ENCODE data around the gene AKAP8. TPM values are rescaled to one million over a fixed set of nuclear protein-coding genes. Genes with fewer than 3 reads are reported as not detected.
"Not testable (repeated sequence)": the region's sequence is repeated elsewhere in the genome, so short reads cannot be mapped to it uniquely, and the experiment has no call there.

The AKAP8 gene
- total RNA-seq, 2 donors from 2014 or later = 18.7 to 54.9 TPM

DNA sequence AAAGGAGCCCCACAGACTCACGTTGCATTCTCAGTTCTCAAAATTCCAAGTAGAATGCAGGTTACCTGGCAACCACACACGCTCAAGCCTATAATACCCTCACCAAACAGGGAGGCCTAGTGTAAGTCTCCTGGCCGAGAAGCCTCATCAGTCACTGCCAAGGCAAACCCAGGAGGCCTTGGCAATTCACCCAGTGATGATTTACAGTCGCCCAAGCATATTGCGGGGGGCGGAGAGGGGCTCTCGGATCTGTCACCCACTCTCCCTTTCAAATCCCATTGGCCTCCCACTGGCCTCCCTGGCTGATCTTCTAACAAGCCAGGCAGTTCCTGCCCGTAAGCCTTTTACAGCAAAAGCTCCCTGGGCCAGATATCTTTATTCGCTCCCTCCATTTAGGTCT, 38.1 kb upstream of the AKAP8 start:
- DNase-seq (ENCODE audit: low spot score) (no peak), ATAC-seq (ENCODE audit: insufficient number of reproducible peaks, low FRiP score, low read depth) (no peak)
- peak overlapping the region; percentile 79 to 86 for H3K27ac ChIP-seq
- no peaks in the 10 kb centered on the region for H3K27me3 ChIP-seq (replicated peaks; ENCODE audit: insufficient read depth)
- H3K4me3 ChIP-seq = peak overlapping the region; percentile 84
- TF ChIP-seq, protein P1, sequence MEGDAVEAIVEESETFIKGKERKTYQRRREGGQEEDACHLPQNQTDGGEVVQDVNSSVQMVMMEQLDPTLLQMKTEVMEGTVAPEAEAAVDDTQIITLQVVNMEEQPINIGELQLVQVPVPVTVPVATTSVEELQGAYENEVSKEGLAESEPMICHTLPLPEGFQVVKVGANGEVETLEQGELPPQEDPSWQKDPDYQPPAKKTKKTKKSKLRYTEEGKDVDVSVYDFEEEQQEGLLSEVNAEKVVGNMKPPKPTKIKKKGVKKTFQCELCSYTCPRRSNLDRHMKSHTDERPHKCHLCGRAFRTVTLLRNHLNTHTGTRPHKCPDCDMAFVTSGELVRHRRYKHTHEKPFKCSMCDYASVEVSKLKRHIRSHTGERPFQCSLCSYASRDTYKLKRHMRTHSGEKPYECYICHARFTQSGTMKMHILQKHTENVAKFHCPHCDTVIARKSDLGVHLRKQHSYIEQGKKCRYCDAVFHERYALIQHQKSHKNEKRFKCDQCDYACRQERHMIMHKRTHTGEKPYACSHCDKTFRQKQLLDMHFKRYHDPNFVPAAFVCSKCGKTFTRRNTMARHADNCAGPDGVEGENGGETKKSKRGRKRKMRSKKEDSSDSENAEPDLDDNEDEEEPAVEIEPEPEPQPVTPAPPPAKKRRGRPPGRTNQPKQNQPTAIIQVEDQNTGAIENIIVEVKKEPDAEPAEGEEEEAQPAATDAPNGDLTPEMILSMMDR (IDR thresholded peaks at IDR 0.05) = no peak
- peaks cover 25 to 65% of the 10 kb centered on the region in 2 donors for H3K4me1 ChIP-seq (ENCODE audit: control insufficient read depth in 1 of 2, low read depth in 2 of 2)
- no peaks in the 10 kb centered on the region for H3K9me3 ChIP-seq
- peaks cover 4% of the 10 kb centered on the region for H3K36me3 ChIP-seq

DNA sequence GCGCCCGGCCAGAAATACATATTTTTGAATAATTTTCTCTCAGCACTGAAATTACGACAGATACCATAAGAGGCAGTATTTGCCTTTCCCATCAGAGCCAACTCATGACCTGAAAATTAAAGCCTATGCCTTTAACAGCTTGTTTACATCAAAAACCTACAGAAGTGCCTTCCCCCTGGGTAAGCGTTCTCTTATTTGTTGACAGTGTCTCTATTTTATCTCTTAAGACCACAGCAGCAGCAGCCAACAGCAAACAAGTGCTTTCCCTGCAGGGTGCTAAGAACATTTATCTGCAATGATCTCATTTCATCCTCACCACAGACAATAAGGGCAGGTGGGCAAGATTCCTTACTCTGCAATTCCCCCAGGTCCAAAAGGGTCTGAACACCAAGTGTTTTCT, 33.2 kb upstream of the AKAP8 start:
- Histone ChIP-seq H3K4me3 (peak overlapping the region; percentile 27), H3K4me1 (ENCODE audit: control insufficient read depth in 1 of 2, low read depth in 2 of 2) (peaks cover 43 to 74% of the 10 kb centered on the region in 2 donors), H3K36me3 (peaks cover 9% of the 10 kb centered on the region), H3K9me3 (no peaks in the 10 kb centered on the region), H3K27ac (peak overlapping the region; percentile 25 to 45), H3K27me3 (replicated peaks; ENCODE audit: insufficient read depth) (no peaks in the 10 kb centered on the region)
- TF ChIP-seq, protein P1 (IDR thresholded peaks at IDR 0.05) = no peak
- no peak for ATAC-seq (ENCODE audit: insufficient number of reproducible peaks, low FRiP score, low read depth)
- DNase-seq (ENCODE audit: low spot score) = no peak

- H3K27me3 ChIP-seq (replicated peaks; ENCODE audit: insufficient read depth); H3K4me3 ChIP-seq; H3K36me3 ChIP-seq; H3K27ac ChIP-seq; H3K9me3 ChIP-seq; DNase-seq (ENCODE audit: low spot score); ATAC-seq (ENCODE audit: insufficient number of reproducible peaks, low FRiP score, low read depth): not testable (repeated sequence)
- H3K4me1 ChIP-seq (ENCODE audit: control insufficient read depth in 1 of 2, low read depth in 2 of 2) = peaks cover 34 to 66% of the 10 kb centered on the region in 2 donors
Observed at GRCh38 chr19:15411351-15411750, 31.8 kb upstream of the AKAP8 start.

GRCh38 chr19:15404780-15405211, 25.2 kb upstream of the AKAP8 start:
- H3K27me3 ChIP-seq (replicated peaks; ENCODE audit: insufficient read depth) = no peaks in the 10 kb centered on the region
- peaks cover 20 to 57% of the 10 kb centered on the region in 2 donors for H3K4me1 ChIP-seq (ENCODE audit: control insufficient read depth in 1 of 2, low read depth in 2 of 2)
- TF ChIP-seq, protein P1 (IDR thresholded peaks at IDR 0.05) = no peak
- no peak for DNase-seq (ENCODE audit: low spot score)
- ATAC-seq (ENCODE audit: insufficient number of reproducible peaks, low FRiP score, low read depth) = no peak
- H3K9me3 ChIP-seq = no peaks in the 10 kb centered on the region
- peak overlapping the region; percentile 4 for H3K4me3 ChIP-seq
- peak overlapping the region; percentile 75 to 78 for H3K27ac ChIP-seq
- peaks cover 27% of the 10 kb centered on the region for H3K36me3 ChIP-seq

DNA sequence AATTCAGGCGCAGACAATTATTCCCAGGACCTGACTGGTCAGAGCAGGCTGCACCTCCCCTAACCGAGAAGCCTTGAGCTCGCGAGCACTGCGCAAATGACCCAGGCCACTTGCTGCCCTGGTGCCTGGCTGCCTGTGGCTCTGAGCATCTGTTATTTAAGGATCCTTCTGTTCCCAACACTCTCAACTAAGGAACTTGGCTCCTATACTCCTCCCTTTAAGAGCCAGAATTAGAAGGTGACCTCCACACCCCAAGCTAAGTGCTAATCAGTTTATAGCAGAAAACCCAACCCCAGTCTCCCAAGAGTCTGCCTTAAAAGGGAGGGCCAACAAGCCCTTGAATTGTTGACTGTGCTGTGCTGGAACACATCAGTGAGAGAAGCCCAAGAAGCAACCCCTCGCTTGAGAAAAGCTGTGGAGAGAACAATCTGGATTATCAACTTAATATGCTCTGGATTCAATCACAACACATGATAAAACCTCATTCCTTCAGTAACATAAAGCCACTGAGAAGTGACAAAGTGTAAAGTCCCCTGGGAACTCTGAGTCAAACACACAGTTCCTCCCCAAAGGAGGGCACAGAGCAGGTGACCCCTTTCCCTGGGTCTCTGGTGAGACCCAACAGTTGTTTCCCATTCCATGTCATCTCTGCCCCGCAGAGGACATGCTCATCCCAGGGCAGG, 24.7 kb upstream of the AKAP8 start:
- Histone ChIP-seq H3K36me3 (peaks cover 31% of the 10 kb centered on the region), H3K4me1 (ENCODE audit: control insufficient read depth in 1 of 2, low read depth in 2 of 2) (peaks cover 20 to 54% of the 10 kb centered on the region in 2 donors), H3K27ac (peak overlapping the region; percentile 75 to 78), H3K4me3 (peak overlapping the region; percentile 4), H3K9me3 (no peaks in the 10 kb centered on the region), H3K27me3 (replicated peaks; ENCODE audit: insufficient read depth) (no peaks in the 10 kb centered on the region)
- no peak for DNase-seq (ENCODE audit: low spot score)
- TF ChIP-seq, protein P1 (IDR thresholded peaks at IDR 0.05) = no peak
- ATAC-seq (ENCODE audit: insufficient number of reproducible peaks, low FRiP score, low read depth) = no peak
